ENCODE data around the gene CEACAM4.

Gene CEACAM4

GRCh38 chr19:41624937-41625336, 1.9 kb downstream of the CEACAM4 start:
- ATAC-seq = no peak
- no peak overlapping the region for H3K4me3 Mint-ChIP-seq
- H3K27me3 Mint-ChIP-seq = peaks cover 70% of the 10 kb centered on the region
- H3K27ac Mint-ChIP-seq = no peak overlapping the region
- H3K9me3 Mint-ChIP-seq = no peaks in the 10 kb centered on the region
- H3K36me3 Mint-ChIP-seq = no peaks in the 10 kb centered on the region
- peaks cover 8% of the 10 kb centered on the region for H3K4me1 Mint-ChIP-seq

GRCh38 chr19:41624515-41624914, 2.4 kb downstream of the CEACAM4 start:
- Mint-ChIP-seq H3K9me3 (no peaks in the 10 kb centered on the region), H3K27ac (no peak overlapping the region), H3K27me3 (peaks cover 73% of the 10 kb centered on the region), H3K4me3 (no peak overlapping the region), H3K36me3 (no peaks in the 10 kb centered on the region), H3K4me1 (peaks cover 8% of the 10 kb centered on the region)
- no peak for ATAC-seq

GRCh38 chr19:41623360-41623759, 3.5 kb downstream of the CEACAM4 start:
- no peak for ATAC-seq
- Mint-ChIP-seq H3K27me3 (peaks cover 67% of the 10 kb centered on the region), H3K27ac (no peak overlapping the region), H3K9me3 (no peaks in the 10 kb centered on the region), H3K4me1 (peaks cover 8% of the 10 kb centered on the region), H3K4me3 (no peak overlapping the region), H3K36me3 (no peaks in the 10 kb centered on the region)

GRCh38 chr19:41621654-41622053, 5.2 kb downstream of the CEACAM4 start:
- Mint-ChIP-seq H3K36me3 (no peaks in the 10 kb centered on the region), H3K27me3 (peaks cover 65% of the 10 kb centered on the region), H3K4me3 (no peak overlapping the region), H3K27ac (no peak overlapping the region), H3K9me3 (no peaks in the 10 kb centered on the region), H3K4me1 (peaks cover under 1% of the 10 kb centered on the region)
- no peak for ATAC-seq

- Mint-ChIP-seq H3K27ac (no peak overlapping the region), H3K36me3 (no peaks in the 10 kb centered on the region), H3K4me3 (no peak overlapping the region), H3K9me3 (no peaks in the 10 kb centered on the region), H3K4me1 (no peaks in the 10 kb centered on the region), H3K27me3 (peaks cover 65% of the 10 kb centered on the region)
- ATAC-seq = no peak
These were observed 5.6 kb downstream of the CEACAM4 start for GRCh38 chr19:41621226-41621625.

GRCh38 chr19:41620171-41620570, 6.7 kb downstream of the CEACAM4 start:
- Mint-ChIP-seq H3K36me3 (no peaks in the 10 kb centered on the region), H3K4me3 (no peak overlapping the region), H3K9me3 (no peaks in the 10 kb centered on the region), H3K27me3 (peaks cover 61% of the 10 kb centered on the region), H3K4me1 (no peaks in the 10 kb centered on the region), H3K27ac (no peak overlapping the region)
- ATAC-seq = no peak

- Mint-ChIP-seq H3K27me3 (peaks cover 72% of the 10 kb centered on the region), H3K36me3 (no peaks in the 10 kb centered on the region), H3K9me3 (no peaks in the 10 kb centered on the region), H3K27ac (no peak overlapping the region), H3K4me3 (no peak overlapping the region), H3K4me1 (no peaks in the 10 kb centered on the region)
- ATAC-seq = no peak
These were observed 7.8 kb downstream of the CEACAM4 start for GRCh38 chr19:41619018-41619556.

GRCh38 chr19:41617941-41618730, 8.7 kb downstream of the CEACAM4 start:
- Mint-ChIP-seq H3K27ac (no peak overlapping the region), H3K4me3 (no peak overlapping the region), H3K4me1 (no peaks in the 10 kb centered on the region), H3K36me3 (no peaks in the 10 kb centered on the region), H3K9me3 (peaks cover 3% of the 10 kb centered on the region), H3K27me3 (peaks cover 77% of the 10 kb centered on the region)
- no peak for ATAC-seq

GRCh38 chr19:41616792-41617621, 9.9 kb downstream of the CEACAM4 start:
- ATAC-seq = no peak
- Mint-ChIP-seq H3K36me3 (no peaks in the 10 kb centered on the region), H3K4me1 (no peaks in the 10 kb centered on the region), H3K27ac (no peak overlapping the region), H3K4me3 (no peak overlapping the region), H3K27me3 (peaks cover 78% of the 10 kb centered on the region), H3K9me3 (peaks cover 3% of the 10 kb centered on the region)

GRCh38 chr19:41615207-41615606, 11.7 kb downstream of the CEACAM4 start:
- no peak overlapping the region for H3K4me3 Mint-ChIP-seq
- no peak overlapping the region for H3K27ac Mint-ChIP-seq
- peaks cover 3% of the 10 kb centered on the region for H3K9me3 Mint-ChIP-seq
- no peaks in the 10 kb centered on the region for H3K36me3 Mint-ChIP-seq
- no peaks in the 10 kb centered on the region for H3K4me1 Mint-ChIP-seq
- no peak for ATAC-seq
- peaks cover 63% of the 10 kb centered on the region for H3K27me3 Mint-ChIP-seq

GRCh38 chr19:41612483-41612882, 14.4 kb downstream of the CEACAM4 start:
- Mint-ChIP-seq H3K9me3 (peaks cover 3% of the 10 kb centered on the region), H3K27ac (no peak overlapping the region), H3K36me3 (no peaks in the 10 kb centered on the region), H3K27me3 (peaks cover 58% of the 10 kb centered on the region), H3K4me1 (no peaks in the 10 kb centered on the region), H3K4me3 (no peak overlapping the region)
- ATAC-seq = no peak

GRCh38 chr19:41610789-41611188, 16.1 kb downstream of the CEACAM4 start:
- H3K4me1 Mint-ChIP-seq = no peaks in the 10 kb centered on the region
- no peaks in the 10 kb centered on the region for H3K36me3 Mint-ChIP-seq
- no peak for ATAC-seq
- H3K9me3 Mint-ChIP-seq = peaks cover 3% of the 10 kb centered on the region
- no peak overlapping the region for H3K27ac Mint-ChIP-seq
- H3K27me3 Mint-ChIP-seq = peaks cover 44% of the 10 kb centered on the region
- no peak overlapping the region for H3K4me3 Mint-ChIP-seq

GRCh38 chr19:41607668-41608067, 19.2 kb downstream of the CEACAM4 start:
- Mint-ChIP-seq H3K9me3 (no peaks in the 10 kb centered on the region), H3K4me3 (no peak overlapping the region), H3K27ac (no peak overlapping the region), H3K36me3 (no peaks in the 10 kb centered on the region), H3K27me3 (peaks cover 18% of the 10 kb centered on the region), H3K4me1 (no peaks in the 10 kb centered on the region)
- ATAC-seq = no peak

GRCh38 chr19:41606215-41606837, 20.5 kb downstream of the CEACAM4 start:
- no peak for ATAC-seq
- no peaks in the 10 kb centered on the region for H3K4me1 Mint-ChIP-seq
- H3K4me3 Mint-ChIP-seq = no peak overlapping the region
- H3K36me3 Mint-ChIP-seq = no peaks in the 10 kb centered on the region
- H3K27ac Mint-ChIP-seq = no peak overlapping the region
- peaks cover 11% of the 10 kb centered on the region for H3K27me3 Mint-ChIP-seq
- H3K9me3 Mint-ChIP-seq = no peaks in the 10 kb centered on the region

- Mint-ChIP-seq H3K27me3 (peaks cover 5% of the 10 kb centered on the region), H3K9me3 (no peaks in the 10 kb centered on the region), H3K4me3 (no peak overlapping the region), H3K4me1 (no peaks in the 10 kb centered on the region), H3K36me3 (no peaks in the 10 kb centered on the region), H3K27ac (no peak overlapping the region)
- ATAC-seq = no peak
These were observed 22.0 kb downstream of the CEACAM4 start for GRCh38 chr19:41604831-41605230.
